Cortex of kidney (tissue), 1 donor: ENCODE measurements around the gene CRYBG2.
"Not testable (repeated sequence)": the region's sequence is repeated elsewhere in the genome, so short reads cannot be mapped to it uniquely, and the experiment has no call there.

Experiments
- DNase-seq: peaks from one replicate; lab custom pipeline; 2025; lab: John Stamatoyannopoulos, UW

Gene CRYBG2

DNA sequence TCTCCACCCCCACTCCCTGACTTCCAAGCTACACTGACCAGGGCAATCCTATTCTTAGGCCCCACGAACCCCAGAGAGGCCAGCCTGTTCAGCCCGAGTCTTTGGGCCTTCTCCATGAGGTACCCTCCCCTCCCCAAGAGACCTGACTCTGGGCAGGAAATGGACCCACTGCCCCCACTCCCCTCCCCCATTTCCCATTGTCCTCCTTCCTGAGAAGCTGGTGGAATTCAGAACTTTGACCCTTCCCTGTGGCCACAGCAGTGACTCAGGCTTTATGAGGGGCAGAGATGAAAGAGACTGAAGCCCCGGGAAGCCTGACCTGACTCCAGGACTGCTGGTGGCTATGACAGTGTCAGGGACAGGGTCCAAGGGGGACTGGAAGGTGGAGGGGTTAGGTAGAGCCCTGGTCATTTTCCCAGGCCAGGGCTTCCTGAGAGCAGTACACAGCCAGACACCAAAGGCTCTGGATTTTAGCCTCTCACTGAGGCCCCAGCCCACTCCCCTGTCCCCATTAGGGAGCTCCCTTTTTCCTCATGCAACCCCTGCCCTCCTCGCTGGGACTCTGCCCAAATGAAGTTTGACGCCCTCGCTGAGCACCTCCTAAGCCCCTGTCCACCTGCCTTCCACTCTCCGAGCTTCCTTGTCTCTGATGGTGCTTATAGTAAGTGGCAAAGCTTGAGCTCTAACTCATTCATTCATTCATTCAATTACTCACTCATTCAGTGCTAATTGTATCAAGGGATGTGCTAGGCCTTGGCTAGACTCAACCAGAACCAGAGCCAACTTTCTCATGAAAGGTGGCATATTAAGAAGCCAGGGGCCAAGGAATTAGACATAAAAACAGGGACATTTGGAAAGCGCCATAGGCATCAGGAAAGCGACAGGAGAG lies 3.0 kb downstream of the CRYBG2 start:
- DNase-seq = no peak

DNA sequence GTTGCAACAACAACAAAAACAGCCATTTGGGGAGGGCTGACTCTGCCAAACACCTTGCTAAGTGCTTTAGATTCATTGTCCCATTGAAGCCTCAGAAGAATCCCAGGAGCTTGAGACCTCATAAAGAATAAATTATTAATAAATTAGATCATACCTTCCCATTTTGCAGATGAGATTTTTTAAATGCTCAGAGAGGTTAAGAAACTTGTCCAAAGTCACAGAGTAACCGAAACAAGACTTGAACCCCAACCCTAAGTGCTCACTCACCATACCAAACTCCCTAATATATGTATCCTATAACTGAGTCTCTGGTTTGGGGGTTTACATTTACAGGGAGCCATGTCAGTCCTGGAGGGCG lies 3.6 kb downstream of the CRYBG2 start:
- no peak for DNase-seq

DNA sequence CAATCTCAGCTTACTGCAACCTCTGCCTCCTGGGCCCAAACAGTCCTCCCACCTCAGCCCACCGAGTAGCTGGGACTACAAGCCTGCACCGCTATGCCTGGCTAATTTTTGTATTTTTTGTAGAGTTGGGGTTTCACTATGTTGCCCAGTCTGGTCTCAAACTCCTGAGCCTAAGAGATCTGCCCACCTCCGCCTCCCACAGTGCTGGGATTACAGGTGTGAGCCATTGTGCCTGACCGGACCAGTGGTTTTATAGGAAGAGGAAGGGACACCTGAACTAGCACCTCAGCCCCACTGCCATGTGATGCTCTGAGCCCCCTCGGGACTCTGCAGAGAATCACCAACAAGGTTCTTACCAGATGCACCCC lies 4.1 kb downstream of the CRYBG2 start:
- no peak for DNase-seq

DNA sequence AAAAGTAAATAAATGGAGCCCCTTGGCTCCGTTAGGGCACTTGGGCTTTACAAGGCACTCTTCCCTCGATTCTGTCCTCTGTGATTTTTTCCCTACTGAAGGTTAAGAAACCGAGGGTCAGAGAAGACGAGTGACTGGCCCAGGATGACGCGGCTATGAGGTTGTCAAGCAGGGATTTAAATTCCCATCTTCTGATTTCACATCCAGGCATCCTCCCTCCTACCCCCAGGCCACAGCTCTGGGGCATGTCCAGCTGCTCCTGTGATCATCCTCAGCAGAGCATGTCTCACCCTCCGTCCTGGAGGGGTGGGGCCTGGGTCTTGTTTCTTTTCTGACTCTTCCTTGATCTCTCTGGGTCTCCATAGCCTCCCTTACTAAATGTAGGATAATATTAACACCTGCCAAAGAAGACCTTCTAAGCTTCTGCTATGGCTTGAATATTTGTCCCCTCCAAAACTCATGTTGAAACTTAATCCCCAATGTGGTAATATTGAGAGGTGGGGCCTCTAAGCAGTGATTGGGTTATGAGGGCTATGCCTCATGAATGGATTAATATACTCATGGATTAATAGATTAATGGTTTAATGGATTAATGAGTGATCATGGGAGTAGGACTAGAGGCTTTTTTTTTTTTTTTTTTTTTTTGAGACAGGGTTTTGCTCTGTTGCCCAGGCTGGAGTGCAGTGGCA lies 4.6 kb downstream of the CRYBG2 start:
- DNase-seq = no peak

DNA sequence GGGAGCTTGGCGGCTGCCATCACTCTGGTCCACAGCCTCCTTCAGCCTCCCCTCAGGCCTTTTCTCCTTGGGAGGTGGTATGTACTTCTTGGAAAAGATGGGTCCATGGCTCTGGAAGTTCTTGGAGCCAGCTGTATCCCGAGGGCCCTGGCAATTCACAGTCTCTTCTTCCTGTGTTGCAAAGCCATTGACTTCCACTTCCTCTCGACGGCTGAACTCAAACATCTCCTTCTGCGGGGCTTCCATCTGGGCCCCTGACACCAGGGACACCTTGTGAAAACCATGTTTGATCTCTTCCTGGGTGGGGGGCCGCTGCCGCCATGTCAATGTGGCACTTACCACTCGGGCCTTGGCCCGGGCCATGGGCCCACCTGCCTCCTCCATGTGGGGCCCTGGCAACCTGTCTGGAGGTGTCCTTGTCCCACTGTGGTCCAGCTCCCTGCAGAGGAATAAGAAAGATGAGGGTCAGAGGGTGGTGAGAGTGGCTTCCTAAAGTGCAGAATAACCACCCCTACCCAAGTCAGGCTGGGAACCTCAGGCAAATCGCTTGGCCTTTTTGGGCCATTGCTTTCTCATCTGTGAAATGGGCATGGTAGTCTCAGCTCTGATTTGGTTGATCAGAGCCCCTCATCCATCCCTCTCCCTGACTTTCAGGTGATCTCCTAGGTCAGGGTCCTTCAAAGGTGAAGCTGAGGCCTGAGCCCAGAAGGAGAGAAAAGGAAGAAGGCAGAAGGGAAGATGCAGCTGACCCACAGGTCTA lies 7.5 kb downstream of the CRYBG2 start:
- no peak for DNase-seq

DNA sequence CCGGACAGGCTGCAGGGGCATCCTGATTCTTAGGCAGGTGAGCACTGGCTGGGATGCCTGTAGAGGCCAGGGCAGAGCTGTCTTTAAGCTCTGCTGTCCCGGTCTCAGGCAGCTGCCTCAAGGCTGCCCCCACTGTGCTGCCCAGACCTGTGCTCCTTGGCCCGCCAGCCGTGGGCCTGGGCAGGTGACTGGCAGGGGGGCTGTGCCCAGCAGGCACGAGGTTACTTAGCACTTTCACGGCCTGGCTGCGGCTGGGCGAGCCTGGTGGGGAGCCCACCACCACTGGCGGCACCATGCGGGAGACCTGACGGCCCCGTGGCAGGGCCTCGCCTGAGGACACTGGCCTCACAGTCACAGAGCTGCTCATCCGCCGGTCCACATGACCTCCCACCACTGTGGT lies 8.2 kb downstream of the CRYBG2 start:
- DNase-seq = no peak

DNA sequence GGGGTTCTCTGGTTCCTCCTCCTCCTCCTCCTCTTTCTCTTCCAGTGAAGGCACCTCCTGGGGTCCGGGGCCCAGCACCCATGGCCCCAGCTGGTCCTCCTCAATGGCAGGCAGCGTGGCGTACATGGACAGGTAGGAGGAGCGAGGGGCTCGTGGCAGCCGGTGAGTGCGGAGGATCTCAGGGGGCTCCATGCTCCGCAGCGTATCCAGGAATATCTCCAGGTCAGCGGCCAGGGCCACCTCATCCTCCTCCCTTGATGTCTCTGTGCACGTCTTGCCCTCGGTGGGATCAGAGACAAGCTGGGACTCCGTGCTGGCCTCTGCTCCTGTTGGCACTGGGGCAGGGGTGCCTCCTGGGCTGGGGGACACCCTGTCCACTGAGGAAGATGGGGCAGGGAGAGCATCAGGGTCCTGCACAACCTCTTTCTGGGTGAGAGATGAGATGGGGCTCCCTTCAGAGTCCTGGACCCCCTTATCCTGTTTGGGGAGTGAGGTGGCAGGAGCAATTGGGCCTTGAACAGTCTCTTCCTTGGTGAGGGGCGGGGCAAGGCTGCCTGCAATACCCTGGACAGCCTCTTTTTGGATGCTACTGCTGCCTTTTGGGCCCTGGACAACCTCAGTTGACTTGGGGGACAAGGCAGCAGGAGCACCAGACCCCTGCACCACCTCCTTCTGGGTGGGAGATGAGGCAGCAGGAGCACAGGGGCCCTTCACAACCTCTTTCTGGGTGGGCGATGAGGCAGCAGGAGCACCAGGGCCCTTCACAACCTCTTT lies 9.6 kb downstream of the CRYBG2 start:
- DNase-seq = no peak

DNA sequence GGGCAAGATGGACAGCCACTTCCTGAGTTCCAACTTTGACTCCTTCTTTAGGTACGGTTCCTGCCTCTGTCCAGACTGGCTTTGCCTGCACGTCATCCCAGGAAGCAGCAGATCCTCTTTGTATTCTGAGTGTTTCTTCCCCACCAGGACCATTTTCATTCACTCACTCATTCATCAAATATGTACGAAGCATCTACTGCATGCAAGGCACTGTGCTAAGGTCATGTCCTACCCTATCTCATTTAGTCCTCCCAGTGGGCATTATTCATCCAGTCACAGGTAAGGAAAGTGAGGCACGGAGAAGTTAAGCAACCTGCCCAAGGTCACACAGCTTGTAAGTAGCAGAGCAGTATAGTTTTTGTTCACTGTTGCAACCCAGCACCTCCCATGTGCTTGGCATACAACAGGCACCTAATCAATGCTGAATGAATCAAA lies 13.9 kb downstream of the CRYBG2 start:
- DNase-seq = no peak

DNA sequence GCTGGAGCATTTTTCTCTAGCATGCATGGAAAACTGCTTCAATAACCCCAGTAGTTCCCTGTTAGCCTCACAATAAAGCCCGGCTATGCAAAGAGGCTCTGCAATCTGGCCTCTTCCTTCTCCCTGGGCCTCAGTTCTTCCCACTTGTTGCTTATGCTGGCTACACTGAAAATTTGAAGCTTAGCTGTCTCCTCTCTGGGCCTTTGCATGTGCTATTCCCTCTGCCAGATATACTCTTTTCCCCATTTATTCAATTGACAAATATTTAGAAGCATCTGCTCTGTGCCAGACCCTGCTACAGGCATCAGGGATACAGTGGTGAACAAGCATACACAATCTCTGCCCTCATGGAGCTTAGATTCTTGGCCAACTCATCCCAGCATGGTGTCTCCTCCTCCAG lies 15.3 kb downstream of the CRYBG2 start:
- no peak for DNase-seq

DNA sequence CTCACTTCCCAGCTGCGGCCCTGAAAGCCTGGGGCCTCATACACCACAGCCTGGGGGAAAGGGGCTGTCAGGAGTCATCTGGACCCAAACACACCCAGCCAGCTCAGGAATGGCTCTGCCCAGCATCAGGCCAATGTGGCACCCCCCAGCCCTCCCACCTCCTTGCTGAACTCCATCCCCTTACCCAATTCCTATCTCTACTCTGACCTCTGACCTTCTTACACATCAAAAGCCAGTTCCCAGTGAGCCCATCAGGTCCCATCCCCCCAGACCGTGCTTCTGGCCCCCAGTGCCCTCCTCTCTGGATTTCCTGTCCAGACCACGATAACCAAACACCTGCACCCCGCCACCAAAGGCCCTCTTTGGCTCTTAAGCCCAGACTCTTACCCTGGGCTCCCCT lies 16.3 kb downstream of the CRYBG2 start:
- no peak for DNase-seq

DNA sequence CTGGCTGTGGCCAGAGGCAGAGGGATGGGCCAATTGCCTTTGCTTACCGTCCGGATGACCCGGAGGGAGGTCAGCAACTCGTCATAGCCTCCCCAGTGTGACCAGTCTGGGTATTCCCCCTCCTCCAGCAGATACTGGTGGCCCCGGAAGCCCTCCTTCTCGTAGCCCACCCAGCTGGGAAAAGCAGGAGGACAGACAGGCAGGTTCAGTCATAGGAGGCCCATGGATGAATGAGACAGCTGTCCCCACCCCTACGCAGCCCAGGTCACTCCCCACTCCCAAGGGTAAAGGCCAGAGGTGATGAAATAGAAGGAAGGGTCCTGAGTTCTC lies 16.8 kb downstream of the CRYBG2 start:
- no peak for DNase-seq

DNA sequence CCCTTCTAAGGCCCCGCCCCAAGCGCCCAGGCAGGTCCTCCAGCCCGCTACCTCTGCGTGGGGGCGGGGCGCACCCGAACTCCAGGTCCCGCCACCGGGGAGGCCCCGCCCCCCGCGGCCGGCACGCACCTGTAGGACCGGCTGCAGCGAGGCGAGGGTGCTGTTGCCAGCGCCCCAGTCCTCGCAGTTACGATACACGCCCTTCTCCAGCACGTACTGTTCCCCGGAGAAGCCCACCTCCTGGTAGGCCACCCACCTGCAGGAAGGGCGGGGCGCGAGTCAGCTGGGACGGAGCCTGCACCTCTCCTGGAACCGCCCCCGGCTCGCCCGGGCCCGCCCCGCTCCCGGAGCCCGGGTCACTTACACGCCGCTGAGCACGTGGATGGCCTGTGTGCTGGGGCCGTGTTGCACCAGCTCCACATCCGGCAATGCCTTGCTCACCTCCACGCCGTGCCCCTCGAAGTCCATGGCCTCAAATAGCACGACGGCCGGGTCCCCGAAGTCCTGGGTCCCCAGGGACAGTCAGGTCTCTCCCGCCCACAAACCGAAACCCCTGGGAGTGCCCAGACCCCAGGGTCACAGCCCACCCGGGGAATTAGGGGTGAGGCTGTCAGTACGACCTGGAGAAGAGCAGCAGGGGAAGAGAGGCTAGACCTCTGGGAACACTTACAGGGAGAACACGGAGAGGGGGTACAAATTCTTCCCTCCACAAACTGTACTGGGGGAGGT lies 17.3 kb downstream of the CRYBG2 start:
- no peak for DNase-seq

DNA sequence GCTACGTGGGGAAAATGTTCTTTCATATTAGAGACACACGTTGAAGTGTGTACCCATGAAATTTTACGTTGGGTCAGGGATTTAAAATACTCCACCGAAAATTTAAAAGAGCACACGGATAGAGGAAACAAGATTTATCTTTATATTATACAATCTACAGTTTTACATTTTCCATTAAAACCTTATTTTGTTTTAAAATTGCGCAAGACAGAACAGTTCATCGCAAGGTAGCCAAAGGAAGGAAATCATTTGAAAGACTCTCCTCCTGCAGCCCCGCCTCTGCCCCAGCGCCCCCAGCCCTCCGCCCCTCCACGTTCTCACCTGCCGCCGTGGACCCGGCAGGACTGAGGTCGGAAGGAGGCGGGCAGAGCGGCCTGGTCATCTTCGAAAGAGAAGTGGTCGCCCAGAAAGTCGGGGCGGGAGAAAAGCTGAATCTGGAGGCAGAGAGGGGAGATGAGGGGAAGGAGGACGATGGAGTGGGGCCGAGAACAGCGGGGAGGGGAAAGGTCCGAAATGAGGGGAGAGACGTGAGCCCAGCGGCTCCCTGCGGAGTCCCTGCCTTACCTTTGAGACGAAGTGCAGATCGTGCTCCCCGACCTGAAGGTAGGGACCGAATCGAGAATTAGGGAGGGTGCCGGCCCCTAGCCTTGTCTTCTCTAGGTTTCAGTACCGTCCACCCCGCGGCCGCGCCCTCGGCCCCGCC lies 18.0 kb downstream of the CRYBG2 start:
- no peak for DNase-seq

DNA sequence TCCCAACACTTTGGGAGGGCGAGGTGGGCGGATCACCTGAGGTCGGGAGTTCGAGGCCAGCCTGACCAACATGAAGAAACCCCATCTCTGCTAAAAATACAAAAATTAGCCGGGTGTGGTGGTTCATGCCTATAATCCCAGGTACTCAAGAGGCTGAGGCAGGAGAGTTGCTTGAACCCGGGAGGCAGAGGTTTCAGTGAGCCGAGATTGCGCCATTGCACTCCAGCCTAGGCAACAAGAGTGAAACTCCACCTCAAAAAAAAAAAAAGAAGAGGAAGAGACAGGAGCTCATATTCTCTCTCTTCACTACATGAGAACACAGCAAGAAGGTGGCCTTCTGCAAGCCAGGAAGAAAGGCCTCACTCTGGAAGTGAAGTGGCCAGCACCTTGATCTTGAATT lies 20.6 kb downstream of the CRYBG2 start:
- not testable (repeated sequence) for DNase-seq

DNA sequence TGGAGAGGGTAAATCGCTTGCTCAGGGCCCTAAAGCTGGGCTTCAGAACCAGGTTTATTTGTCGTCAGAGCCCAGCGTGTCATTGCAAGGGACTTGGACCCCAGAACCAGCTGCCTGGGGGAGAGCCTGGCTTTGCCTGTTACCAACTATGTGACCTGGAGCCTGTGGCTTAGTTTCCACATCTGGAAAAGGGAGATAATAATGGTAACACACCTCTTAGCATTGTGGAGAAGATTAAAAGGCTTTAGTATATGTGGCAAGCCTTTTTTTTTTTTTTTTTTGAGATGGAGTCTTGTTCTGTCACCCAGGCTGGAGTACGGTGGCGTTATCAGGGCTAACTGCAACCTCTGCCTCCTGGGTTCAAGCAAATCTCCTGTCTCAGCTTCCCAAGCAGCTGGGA lies 23.7 kb downstream of the CRYBG2 start:
- DNase-seq = no peak

DNA sequence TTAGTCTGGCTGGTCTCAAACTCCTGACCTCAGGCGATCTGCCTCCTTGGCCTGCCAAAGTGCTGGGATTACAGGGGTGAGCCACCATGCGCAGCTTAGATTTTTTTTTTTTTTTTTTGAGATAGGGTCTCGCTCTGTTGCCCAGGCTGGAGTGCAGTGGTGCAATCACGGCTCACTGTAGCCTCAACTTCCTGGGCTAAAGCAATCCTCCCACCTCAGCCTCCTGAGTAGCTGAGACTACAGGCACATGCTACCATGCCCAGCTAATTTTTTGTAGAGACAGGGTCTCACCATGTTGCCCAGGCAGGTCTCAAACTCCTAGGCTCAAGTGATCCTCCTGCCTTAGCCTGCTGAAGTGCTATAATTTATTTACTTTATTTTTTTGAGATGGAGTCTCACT lies 24.6 kb downstream of the CRYBG2 start:
- DNase-seq = not testable (repeated sequence)

DNA sequence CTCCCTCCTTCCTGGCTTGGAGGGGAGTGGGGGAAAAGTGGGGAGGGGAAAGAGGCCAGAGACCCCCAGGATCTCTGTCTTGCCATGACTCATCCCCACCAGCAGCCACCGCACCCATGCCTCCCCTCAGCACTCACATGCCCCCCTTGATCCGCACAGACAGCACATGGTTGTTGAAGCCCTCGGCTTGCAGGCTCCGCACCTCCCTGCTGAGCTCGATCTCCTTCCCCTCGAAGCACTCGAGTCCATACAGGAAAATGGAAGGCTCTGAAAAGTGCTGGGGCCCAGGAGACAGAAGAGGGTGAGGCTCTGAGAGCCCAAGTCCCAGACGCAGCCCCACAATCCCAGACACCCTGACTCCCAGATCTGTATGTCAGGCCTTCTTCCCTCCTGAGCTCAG lies 25.3 kb downstream of the CRYBG2 start:
- no peak for DNase-seq

DNA sequence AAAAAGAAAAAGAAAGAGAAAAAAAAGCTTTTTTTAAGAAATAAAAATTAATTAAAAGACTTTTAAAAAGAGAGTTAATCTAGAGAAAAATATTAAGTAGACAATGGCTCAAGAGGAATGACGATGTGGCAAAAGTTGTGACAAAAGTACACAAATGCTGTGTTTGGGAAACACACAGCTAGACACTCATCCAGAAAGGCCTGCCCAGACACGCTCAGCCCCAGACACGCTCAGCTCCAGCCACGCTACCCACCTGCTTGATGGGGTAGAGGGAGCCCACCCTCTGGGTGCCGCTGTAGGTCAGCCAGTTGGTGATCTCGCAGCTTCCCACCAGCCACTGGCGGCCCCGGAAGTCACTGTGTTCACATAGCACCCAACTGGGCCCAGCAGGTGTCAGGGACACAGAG lies 26.0 kb downstream of the CRYBG2 start:
- DNase-seq = no peak

DNA sequence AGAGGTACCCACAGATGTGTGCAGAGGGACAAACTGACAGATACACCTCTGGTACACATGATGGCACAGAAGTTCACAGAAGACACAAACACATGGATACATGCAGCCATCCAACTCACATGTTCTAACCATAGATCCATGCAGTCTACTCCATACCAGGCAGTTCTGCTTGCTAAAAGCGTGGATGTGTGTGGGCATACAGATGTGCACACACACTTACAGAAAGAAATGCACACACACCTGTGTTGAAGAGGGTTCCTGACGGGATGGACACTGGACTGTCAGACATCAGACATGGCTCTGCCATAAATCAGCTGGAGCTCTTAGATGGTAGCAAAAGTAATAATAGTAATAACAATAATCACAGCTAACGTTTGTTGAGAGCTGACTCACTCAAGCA lies 29.4 kb downstream of the CRYBG2 start:
- DNase-seq = no peak

DNA sequence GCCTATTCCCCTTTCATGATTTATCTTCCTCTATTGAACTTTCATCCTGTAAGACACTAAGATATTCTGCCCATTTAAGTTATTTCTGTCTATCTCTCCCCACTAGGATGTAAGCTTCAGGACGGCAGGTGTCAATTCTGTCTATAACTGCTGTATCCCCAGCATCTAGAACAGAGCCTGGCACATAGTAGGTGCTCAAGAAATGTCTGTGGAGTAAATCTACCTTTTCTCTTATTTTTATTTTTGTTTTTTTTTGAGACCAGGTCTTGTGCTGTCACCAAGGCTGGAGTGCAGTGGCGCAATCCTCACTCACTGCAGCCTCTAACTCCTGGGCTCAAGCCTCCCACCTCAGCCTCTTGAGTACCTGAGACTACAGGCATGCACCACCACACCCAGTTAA lies 30.5 kb downstream of the CRYBG2 start:
- DNase-seq = no peak

DNA sequence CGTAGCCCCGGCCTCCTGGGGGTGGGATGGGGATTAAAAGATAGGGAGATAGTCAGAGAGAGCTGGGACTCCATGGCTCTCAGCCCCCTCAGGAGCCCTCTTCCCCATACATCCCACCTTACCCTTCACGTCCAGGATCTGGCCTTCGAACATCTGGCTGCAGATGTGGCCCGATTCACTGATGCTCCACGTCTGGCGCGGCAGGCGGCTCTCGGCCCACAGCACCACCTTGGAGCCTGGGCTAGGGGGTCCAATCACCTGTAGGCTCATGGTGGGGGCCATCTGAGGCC lies 31.9 kb downstream of the CRYBG2 start:
- no peak for DNase-seq
